ENCODE measurements around the gene C6orf163. TPM values are rescaled to one million over a fixed set of nuclear protein-coding genes. Genes with fewer than 3 reads are reported as not detected.

C6orf163 gene
- total RNA-seq, 2 experiments from 2014 or later, result 1.4 to 2.8 TPM

DNA sequence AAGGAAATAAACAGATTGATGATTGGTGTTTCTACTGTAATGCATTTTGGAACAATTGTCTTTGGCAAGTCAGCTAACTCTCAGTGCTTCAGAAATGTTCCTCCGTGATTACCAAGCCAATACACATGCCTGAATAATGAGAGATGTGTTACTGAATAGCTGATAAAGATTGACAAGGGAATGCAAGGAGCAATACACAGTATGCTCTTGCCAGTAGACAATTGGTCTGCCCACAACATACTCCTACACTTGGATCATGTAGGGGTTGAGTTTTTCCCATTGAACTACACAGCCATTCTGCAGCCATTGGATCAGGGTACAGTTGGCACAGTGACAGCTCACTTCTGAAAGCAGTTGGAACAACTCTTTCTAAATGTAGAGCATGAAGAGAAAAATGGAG is 9.9 kb upstream of the C6orf163 start:
- Histone ChIP-seq H3K9me3 (ENCODE audit: low read length) (no peaks in the 10 kb centered on the region), H3K4me3 (ENCODE audit: low read depth, low read length, poor library complexity, severe bottlenecking) (no peak overlapping the region), H3K36me3 (ENCODE audit: insufficient read depth, low read length) (no peaks in the 10 kb centered on the region; the same call in 1 of the 2 replicates), H4K20me1 (ENCODE audit: insufficient read depth, low read length) (no peaks in the 10 kb centered on the region), H3K79me2 (ENCODE audit: insufficient read depth, low read depth, low read length) (peaks cover 10% of the 10 kb centered on the region; the same call in 1 of the 2 replicates), H3K9me2 (ENCODE audit: insufficient read depth, low read length) (no peaks in the 10 kb centered on the region), H3K27ac (ENCODE audit: low read depth, low read length, poor library complexity, severe bottlenecking) (no peak overlapping the region), H3K4me2 (ENCODE audit: low read length) (no peak overlapping the region), H3K4me1 (ENCODE audit: insufficient read depth, low read length, poor library complexity, severe bottlenecking) (peaks cover 35% of the 10 kb centered on the region), H2AFZ (ENCODE audit: low read length) (no peak overlapping the region)
- no TSS peak for BruUV-seq (replicated peaks)
- intact Hi-C loops (cut with micrococcal nuclease; ENCODE audit: unreplicated experiment), result no loop called here
- DNase-seq (ENCODE audit: low spot score), result no peak
- ChIA-PET CTCF (ENCODE audit: unreplicated experiment) (no interaction called here), POLR2A (interaction anchor here (0.5 kb wide), 1 partner anchor 181 kb away, joined by 3 read pairs; no protein-coding TSS in a partner anchor)
- no peak for TF ChIP-seq CTCF (conservative IDR thresholded peaks at IDR 0.05; ENCODE audit: low read length)
- no peak for TF ChIP-seq EZH2phosphoT487 (IDR thresholded peaks at IDR 0.05; ENCODE audit: borderline replicate concordance, low read depth, low read length)

DNA sequence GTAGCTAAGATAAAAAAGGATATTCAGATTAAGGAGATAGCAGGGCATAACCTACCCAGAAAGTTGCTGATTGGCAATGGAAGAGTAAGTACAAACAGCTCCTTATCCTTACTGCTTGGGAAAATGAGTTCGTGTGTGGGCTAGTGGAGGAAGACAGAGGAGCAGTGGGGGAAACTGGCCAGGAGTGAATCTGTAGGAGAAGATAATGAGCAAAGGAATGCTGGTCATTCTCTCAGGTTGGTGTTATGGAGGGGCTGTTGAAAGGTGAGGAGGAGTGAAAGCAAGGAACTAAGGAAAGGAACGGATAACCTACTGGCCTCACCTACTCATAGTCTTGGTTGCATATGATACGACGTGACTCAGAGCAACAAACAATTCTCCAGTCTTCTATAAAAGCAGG is 8.2 kb upstream of the C6orf163 start:
- no peaks in the 10 kb centered on the region for H3K9me3 ChIP-seq (ENCODE audit: low read length)
- no peak for TF ChIP-seq EZH2phosphoT487 (IDR thresholded peaks at IDR 0.05; ENCODE audit: borderline replicate concordance, low read depth, low read length)
- TF ChIP-seq CTCF (conservative IDR thresholded peaks at IDR 0.05; ENCODE audit: low read length), result no peak
- H4K20me1 ChIP-seq (ENCODE audit: insufficient read depth, low read length), result no peaks in the 10 kb centered on the region
- intact Hi-C loops (cut with micrococcal nuclease; ENCODE audit: unreplicated experiment), result no loop called here
- no peak for DNase-seq (ENCODE audit: low spot score)
- CTCF ChIA-PET (ENCODE audit: unreplicated experiment), result no interaction called here
- POLR2A ChIA-PET, result interaction anchor here (0.6 kb wide), 2 partner anchors 17 to 60 kb away, joined by 3 to 4 read pairs; no protein-coding TSS in a partner anchor
- no peak overlapping the region for H3K27ac ChIP-seq (ENCODE audit: low read depth, low read length, poor library complexity, severe bottlenecking)
- no TSS peak for BruUV-seq (replicated peaks)
- H2AFZ ChIP-seq (ENCODE audit: low read length), result no peak overlapping the region
- H3K9me2 ChIP-seq (ENCODE audit: insufficient read depth, low read length), result no peaks in the 10 kb centered on the region
- H3K4me2 ChIP-seq (ENCODE audit: low read length), result no peak overlapping the region
- H3K79me2 ChIP-seq (ENCODE audit: insufficient read depth, low read depth, low read length), result no peaks in the 10 kb centered on the region; the same call in 1 of the 2 replicates
- peaks cover 3% of the 10 kb centered on the region; the same call in 1 of the 2 replicates for H3K36me3 ChIP-seq (ENCODE audit: insufficient read depth, low read length)
- no peak overlapping the region for H3K4me3 ChIP-seq (ENCODE audit: low read depth, low read length, poor library complexity, severe bottlenecking)
- peaks cover 18% of the 10 kb centered on the region for H3K4me1 ChIP-seq (ENCODE audit: insufficient read depth, low read length, poor library complexity, severe bottlenecking)

GRCh38 chr6:87340230-87340629 is 4.4 kb upstream of the C6orf163 start:
- Histone ChIP-seq H3K4me2 (ENCODE audit: low read length) (no peak overlapping the region), H3K4me3 (ENCODE audit: low read depth, low read length, poor library complexity, severe bottlenecking) (no peak overlapping the region), H3K4me1 (ENCODE audit: insufficient read depth, low read length, poor library complexity, severe bottlenecking) (no peaks in the 10 kb centered on the region), H3K36me3 (ENCODE audit: insufficient read depth, low read length) (0 out of 2 replicates have a peak, but pooled peaks cover 3% of the 10 kb centered on the region), H2AFZ (ENCODE audit: low read length) (no peak overlapping the region), H3K27ac (ENCODE audit: low read depth, low read length, poor library complexity, severe bottlenecking) (no peak overlapping the region), H3K79me2 (ENCODE audit: insufficient read depth, low read depth, low read length) (no peaks in the 10 kb centered on the region), H3K9me3 (ENCODE audit: low read length) (no peaks in the 10 kb centered on the region), H3K9me2 (ENCODE audit: insufficient read depth, low read length) (no peaks in the 10 kb centered on the region), H4K20me1 (ENCODE audit: insufficient read depth, low read length) (no peaks in the 10 kb centered on the region)
- POLR2A ChIA-PET, result interaction anchor here (0.7 to 0.8 kb wide), 2 partner anchors 9 to 276 kb away, joined by 3 read pairs; no protein-coding TSS in a partner anchor
- CTCF ChIA-PET (ENCODE audit: unreplicated experiment), result no interaction called here
- intact Hi-C loops (cut with micrococcal nuclease; ENCODE audit: unreplicated experiment), result no loop called here
- TF ChIP-seq EZH2phosphoT487 (IDR thresholded peaks at IDR 0.05; ENCODE audit: borderline replicate concordance, low read depth, low read length) (no peak), CTCF (conservative IDR thresholded peaks at IDR 0.05; ENCODE audit: low read length) (no peak)
- DNase-seq (ENCODE audit: low spot score), result no peak
- BruUV-seq (replicated peaks), result no TSS peak

Data from OCI-LY7 (cell line).